Thyroid gland (tissue), 4 donors: ENCODE results near the gene SYS1. TPM values are rescaled to one million over a fixed set of nuclear protein-coding genes. Genes with fewer than 3 reads are reported as not detected.

Experiments
- DNase-seq, 2 donors: peaks; one replicate each; pipeline ENCODE4 v3.0.0-alpha.2; 2019
- H3K27ac ChIP-seq, 3 donors: fragments of 200-600 bp; sonication (generic); 1 replicate in 2 of 3; 2 replicates in 1 of 3; pipeline ENCODE4 v1.5.1; 2016 to 2019; ENCODE audit warnings: mild to moderate bottlenecking in 1 of 3, moderate library complexity in 1 of 3
- H3K27me3 ChIP-seq: fragments of 200-600 bp; sonication (generic); one replicate; pipeline ENCODE4 v1.5.1; 2019
- H3K36me3 ChIP-seq, 2 donors: fragments of 200-600 bp; sonication (generic); one replicate each; pipeline ENCODE4 v1.5.1; 2016 to 2019
- H3K4me1 ChIP-seq, 2 donors: fragments of 200-600 bp; sonication (generic); one replicate each; pipeline ENCODE4 v1.5.1; 2017 to 2019
- H3K4me3 ChIP-seq, 3 donors: fragments of 200-600 bp; sonication (generic); replicated peaks in 1 of 3; 1 replicate in 2 of 3; 2 replicates in 1 of 3; pipeline ENCODE4 v1.5.1; 2016; ENCODE audit warnings: mild to moderate bottlenecking in 1 of 3
- H3K9me3 ChIP-seq: fragments of 200-600 bp; sonication (generic); one replicate; pipeline ENCODE4 v1.5.1; 2017
- CTCF ChIP-seq, 6 experiments: fragments of 200-600 bp in 3 of 6; fragments of 450-650 bp in 3 of 6; sonication (generic) in 3 of 6; IDR thresholded peaks; one replicate each; pipeline ENCODE4 v1.5.1; 2016 to 2019; ENCODE audit warnings: antibody characterized with exemption in 6 of 6, mild to moderate bottlenecking in 2 of 6, inconsistent platforms in 1 of 6, moderate library complexity in 1 of 6
- POLR2A ChIP-seq, 2 donors: fragments of 450-650 bp; IDR thresholded peaks; one replicate each; pipeline ENCODE4 v1.6.1; 2017; ENCODE audit warnings: antibody characterized with exemption in 2 of 2, mild to moderate bottlenecking in 2 of 2, moderate library complexity in 1 of 2
- WGBS, 2 donors: methylation state at CpG; one replicate each; pipeline ENCODE4 v1.1.5; 2017; 5-methylcytosine and 5-hydroxymethylcytosine counted together
- intact Hi-C: fragments of 100-400 bp; cut with DNase I; formaldehyde crosslinking; loops from one replicate; pipeline ENCODE4 v1.15.1; 2023
- total RNA-seq, 4 donors: library from RNA; depleted of rRNA; stranded (reverse); fragments of >200 nt; gene quantifications; one replicate each; pipeline ENCODE4 v1.2.3, GENCODE V29; 2016

SYS1 gene
- total RNA-seq, 4 donors from 2014 or later = 52.7 to 86.1 (median 76.6) TPM

GRCh38 chr20:45341939-45342854 is 20.8 kb upstream of the SYS1 start:
- WGBS, 2 donors = 11 to 23% methylated on average over 13 to 16 of the region's 16 CpGs
- TF ChIP-seq CTCF (IDR thresholded peaks at IDR 0.05) (no peak), POLR2A (IDR thresholded peaks at IDR 0.05) (peak; percentile 58 to 95)
- peaks cover 97 to 99% of the 10 kb centered on the region in 2 donors for H3K4me1 ChIP-seq
- peak; percentile 95 for DNase-seq
- no peaks in the 10 kb centered on the region for H3K9me3 ChIP-seq
- intact Hi-C loops = no loop called here
- H3K27ac ChIP-seq = peak overlapping the region; percentile 93 to 98 (median 97)
- peak overlapping the region in 1 of 3 donors; percentile 15 for H3K4me3 ChIP-seq
- H3K36me3 ChIP-seq = no peaks in the 10 kb centered on the region
- no peaks in the 10 kb centered on the region for H3K27me3 ChIP-seq

- WGBS, 2 donors = 23 to 38% methylated on average over 6 of the region's 6 CpGs
- Histone ChIP-seq H3K4me1 (peaks cover 90 to 92% of the 10 kb centered on the region in 2 donors), H3K9me3 (no peaks in the 10 kb centered on the region), H3K27ac (peak overlapping the region; percentile 93 to 98 (median 97)), H3K27me3 (no peaks in the 10 kb centered on the region), H3K4me3 (no peak overlapping the region), H3K36me3 (no peaks in the 10 kb centered on the region)
- no peak for TF ChIP-seq POLR2A (IDR thresholded peaks at IDR 0.05)
- TF ChIP-seq CTCF (IDR thresholded peaks at IDR 0.05) = no peak
- peak; percentile 63 to 68 for DNase-seq
- intact Hi-C loops = no loop called here
Measured at GRCh38 chr20:45342855-45343531, 20.0 kb upstream of the SYS1 start.

GRCh38 chr20:45343532-45344167 is 19.3 kb upstream of the SYS1 start:
- intact Hi-C loops = no loop called here
- 44 to 53% methylated on average over 6 of the region's 6 CpGs for WGBS, 2 donors
- Histone ChIP-seq H3K36me3 (no peaks in the 10 kb centered on the region), H3K4me1 (peaks cover 83 to 88% of the 10 kb centered on the region in 2 donors), H3K27me3 (no peaks in the 10 kb centered on the region), H3K9me3 (no peaks in the 10 kb centered on the region), H3K27ac (peak overlapping the region; percentile 93 to 98 (median 97)), H3K4me3 (no peak overlapping the region)
- DNase-seq = peak; percentile 34 to 48
- no peak for TF ChIP-seq POLR2A (IDR thresholded peaks at IDR 0.05)
- TF ChIP-seq CTCF (IDR thresholded peaks at IDR 0.05) = no peak

GRCh38 chr20:45344168-45344860 is 18.6 kb upstream of the SYS1 start:
- Histone ChIP-seq H3K9me3 (no peaks in the 10 kb centered on the region), H3K4me1 (peaks cover 77 to 86% of the 10 kb centered on the region in 2 donors), H3K36me3 (no peaks in the 10 kb centered on the region), H3K4me3 (peak overlapping the region in 1 of 3 donors; percentile 6), H3K27me3 (no peaks in the 10 kb centered on the region), H3K27ac (peak overlapping the region; percentile 93 to 98 (median 97))
- intact Hi-C loops = no loop called here
- WGBS, 2 donors = 40 to 50% methylated on average over 8 to 9 of the region's 9 CpGs
- TF ChIP-seq POLR2A (IDR thresholded peaks at IDR 0.05) (no peak), CTCF (IDR thresholded peaks at IDR 0.05) (no peak)
- peak; percentile 54 to 62 for DNase-seq
